ENCODE results near the gene OASL.
"Not testable (repeated sequence)": the region's sequence is repeated elsewhere in the genome, so short reads cannot be mapped to it uniquely, and the experiment has no call there.

DNA sequence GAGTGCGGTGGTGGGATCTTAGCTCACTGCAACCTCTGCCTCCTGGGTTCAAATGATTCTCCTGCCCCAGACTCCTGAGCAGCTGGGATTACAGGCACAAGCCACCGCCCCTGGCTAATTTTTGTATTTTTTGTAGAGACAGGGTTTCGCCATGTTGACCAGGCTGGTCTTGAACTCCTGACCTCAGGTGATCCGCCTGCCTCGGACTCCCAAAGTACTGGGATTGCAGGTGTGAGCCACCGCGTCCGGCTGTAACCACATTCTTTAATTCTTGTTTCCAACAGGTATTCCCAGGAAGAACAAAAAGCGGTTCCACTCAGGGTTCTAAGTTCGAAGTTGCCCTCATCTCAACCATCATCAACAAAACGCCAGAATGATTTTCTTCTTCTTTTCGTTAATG is 25.5 kb upstream of the OASL start:
- TF ChIP-seq, protein P1, sequence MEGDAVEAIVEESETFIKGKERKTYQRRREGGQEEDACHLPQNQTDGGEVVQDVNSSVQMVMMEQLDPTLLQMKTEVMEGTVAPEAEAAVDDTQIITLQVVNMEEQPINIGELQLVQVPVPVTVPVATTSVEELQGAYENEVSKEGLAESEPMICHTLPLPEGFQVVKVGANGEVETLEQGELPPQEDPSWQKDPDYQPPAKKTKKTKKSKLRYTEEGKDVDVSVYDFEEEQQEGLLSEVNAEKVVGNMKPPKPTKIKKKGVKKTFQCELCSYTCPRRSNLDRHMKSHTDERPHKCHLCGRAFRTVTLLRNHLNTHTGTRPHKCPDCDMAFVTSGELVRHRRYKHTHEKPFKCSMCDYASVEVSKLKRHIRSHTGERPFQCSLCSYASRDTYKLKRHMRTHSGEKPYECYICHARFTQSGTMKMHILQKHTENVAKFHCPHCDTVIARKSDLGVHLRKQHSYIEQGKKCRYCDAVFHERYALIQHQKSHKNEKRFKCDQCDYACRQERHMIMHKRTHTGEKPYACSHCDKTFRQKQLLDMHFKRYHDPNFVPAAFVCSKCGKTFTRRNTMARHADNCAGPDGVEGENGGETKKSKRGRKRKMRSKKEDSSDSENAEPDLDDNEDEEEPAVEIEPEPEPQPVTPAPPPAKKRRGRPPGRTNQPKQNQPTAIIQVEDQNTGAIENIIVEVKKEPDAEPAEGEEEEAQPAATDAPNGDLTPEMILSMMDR (IDR thresholded peaks at IDR 0.05) = not testable (repeated sequence)
- not testable (repeated sequence) for TF ChIP-seq SIN3A (IDR thresholded peaks at IDR 0.05; ENCODE audit: borderline replicate concordance, low read depth, low read length); RAD21 (IDR thresholded peaks at IDR 0.05; ENCODE audit: low read length); POLR2AphosphoS5 (IDR thresholded peaks at IDR 0.05; ENCODE audit: low read depth, low read length); NRF1 (IDR thresholded peaks at IDR 0.05; ENCODE audit: low read depth, low read length); EP300 (IDR thresholded peaks at IDR 0.05; ENCODE audit: borderline replicate concordance in 1 of 2, low read depth in 1 of 2, low read length in 1 of 2)
- TF ChIP-seq, protein P2, sequence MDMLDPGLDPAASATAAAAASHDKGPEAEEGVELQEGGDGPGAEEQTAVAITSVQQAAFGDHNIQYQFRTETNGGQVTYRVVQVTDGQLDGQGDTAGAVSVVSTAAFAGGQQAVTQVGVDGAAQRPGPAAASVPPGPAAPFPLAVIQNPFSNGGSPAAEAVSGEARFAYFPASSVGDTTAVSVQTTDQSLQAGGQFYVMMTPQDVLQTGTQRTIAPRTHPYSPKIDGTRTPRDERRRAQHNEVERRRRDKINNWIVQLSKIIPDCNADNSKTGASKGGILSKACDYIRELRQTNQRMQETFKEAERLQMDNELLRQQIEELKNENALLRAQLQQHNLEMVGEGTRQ (IDR thresholded peaks at IDR 0.05; ENCODE audit: borderline replicate concordance, low read depth, low read length) = not testable (repeated sequence)
- TF ChIP-seq, protein P3, sequence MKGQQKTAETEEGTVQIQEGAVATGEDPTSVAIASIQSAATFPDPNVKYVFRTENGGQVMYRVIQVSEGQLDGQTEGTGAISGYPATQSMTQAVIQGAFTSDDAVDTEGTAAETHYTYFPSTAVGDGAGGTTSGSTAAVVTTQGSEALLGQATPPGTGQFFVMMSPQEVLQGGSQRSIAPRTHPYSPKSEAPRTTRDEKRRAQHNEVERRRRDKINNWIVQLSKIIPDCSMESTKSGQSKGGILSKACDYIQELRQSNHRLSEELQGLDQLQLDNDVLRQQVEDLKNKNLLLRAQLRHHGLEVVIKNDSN (IDR thresholded peaks at IDR 0.05; ENCODE audit: borderline replicate concordance, low read depth) = not testable (repeated sequence)

Data from SK-N-SH (cell line).